ENCODE data around the gene KIF4A. TPM values are rescaled to one million over a fixed set of nuclear protein-coding genes. Genes with fewer than 3 reads are reported as not detected.

Gene KIF4A
- total RNA-seq, 2 experiments from 2014 or later, result 33.3 to 34.0 TPM

- CTCF ChIA-PET, result interaction anchor here (0.7 kb wide), 1 partner anchor 240 kb away, joined by 3 read pairs; no protein-coding TSS in a partner anchor
- DNase-seq, result no peak
- H3K27ac Mint-ChIP-seq, result no peak overlapping the region
- no peaks in the 10 kb centered on the region for H3K27me3 Mint-ChIP-seq
- H3K4me3 Mint-ChIP-seq, result no peak overlapping the region
- POLR2A ChIA-PET, result no interaction called here
- peaks cover 9% of the 10 kb centered on the region for H3K36me3 Mint-ChIP-seq (ENCODE audit: low read depth)
- H3K4me1 Mint-ChIP-seq, result no peaks in the 10 kb centered on the region
- no peaks in the 10 kb centered on the region for H3K9me3 Mint-ChIP-seq
Measured at GRCh38 chrX:70424801-70425200, 134.9 kb downstream of the KIF4A start.

GRCh38 chrX:70426286-70427278, 136.7 kb downstream of the KIF4A start:
- Mint-ChIP-seq H3K36me3 (ENCODE audit: low read depth) (no peaks in the 10 kb centered on the region), H3K9me3 (no peaks in the 10 kb centered on the region), H3K4me3 (no peak overlapping the region), H3K4me1 (no peaks in the 10 kb centered on the region), H3K27ac (no peak overlapping the region), H3K27me3 (no peaks in the 10 kb centered on the region)
- POLR2A ChIA-PET, result no interaction called here
- CTCF ChIA-PET, result no interaction called here
- DNase-seq, result no peak

GRCh38 chrX:70427365-70427764, 137.5 kb downstream of the KIF4A start:
- Mint-ChIP-seq H3K36me3 (ENCODE audit: low read depth) (no peaks in the 10 kb centered on the region), H3K4me3 (no peak overlapping the region), H3K9me3 (no peaks in the 10 kb centered on the region), H3K4me1 (no peaks in the 10 kb centered on the region), H3K27ac (no peak overlapping the region), H3K27me3 (no peaks in the 10 kb centered on the region)
- CTCF ChIA-PET, result no interaction called here
- POLR2A ChIA-PET, result no interaction called here
- no peak for DNase-seq

GRCh38 chrX:70429759-70430158, 139.9 kb downstream of the KIF4A start:
- no peak for DNase-seq
- H3K36me3 Mint-ChIP-seq (ENCODE audit: low read depth), result no peaks in the 10 kb centered on the region
- CTCF ChIA-PET, result no interaction called here
- H3K9me3 Mint-ChIP-seq, result no peaks in the 10 kb centered on the region
- H3K27me3 Mint-ChIP-seq, result no peaks in the 10 kb centered on the region
- H3K4me1 Mint-ChIP-seq, result peaks cover 9% of the 10 kb centered on the region
- no peak overlapping the region for H3K4me3 Mint-ChIP-seq
- no peak overlapping the region for H3K27ac Mint-ChIP-seq
- POLR2A ChIA-PET, result no interaction called here

GRCh38 chrX:70432936-70433847, 143.3 kb downstream of the KIF4A start:
- Mint-ChIP-seq H3K36me3 (ENCODE audit: low read depth) (no peaks in the 10 kb centered on the region), H3K27ac (peak overlapping the region; percentile 49), H3K4me3 (peak overlapping the region; percentile 85), H3K4me1 (peaks cover 31% of the 10 kb centered on the region), H3K9me3 (no peaks in the 10 kb centered on the region), H3K27me3 (peaks cover 15% of the 10 kb centered on the region)
- DNase-seq, result no peak
- POLR2A ChIA-PET, result interaction anchor here (1.3 to 3.4 kb wide), 5 partner anchors 12 to 300 kb away, joined by 3 to 13 read pairs (median 4); partner anchors contain the start of genes DLG3 and IGBP1
- CTCF ChIA-PET, result interaction anchor here (0.7 to 2.9 kb wide), 9 partner anchors 11 to 232 kb away, joined by 3 to 11 read pairs (median 5); partner anchors contain the start of genes DLG3, GDPD2, KIF4A and PDZD11

- peaks cover 15% of the 10 kb centered on the region for H3K27me3 Mint-ChIP-seq
- H3K4me3 Mint-ChIP-seq, result peak overlapping the region; percentile 85
- DNase-seq, result peak; percentile 79
- ChIA-PET POLR2A (interaction anchor here (1.4 to 3.4 kb wide), 4 partner anchors 11 to 300 kb away, joined by 4 to 13 read pairs (median 7); partner anchors contain the start of genes DLG3 and IGBP1), CTCF (interaction anchor here (0.9 to 2.9 kb wide), 8 partner anchors 11 to 231 kb away, joined by 3 to 11 read pairs (median 7); partner anchors contain the start of genes DLG3, KIF4A and PDZD11)
- no peaks in the 10 kb centered on the region for H3K9me3 Mint-ChIP-seq
- H3K36me3 Mint-ChIP-seq (ENCODE audit: low read depth), result no peaks in the 10 kb centered on the region
- H3K27ac Mint-ChIP-seq, result peak overlapping the region; percentile 81
- peaks cover 38% of the 10 kb centered on the region for H3K4me1 Mint-ChIP-seq
Measured at GRCh38 chrX:70433848-70434351, 144.0 kb downstream of the KIF4A start.

GRCh38 chrX:70434352-70434866, 144.5 kb downstream of the KIF4A start:
- Mint-ChIP-seq H3K36me3 (ENCODE audit: low read depth) (no peaks in the 10 kb centered on the region), H3K4me3 (peak overlapping the region; percentile 85), H3K9me3 (no peaks in the 10 kb centered on the region), H3K27ac (peak overlapping the region; percentile 81), H3K4me1 (peaks cover 43% of the 10 kb centered on the region), H3K27me3 (peaks cover 18% of the 10 kb centered on the region)
- CTCF ChIA-PET, result interaction anchor here (1.1 to 2.9 kb wide), 8 partner anchors 10 to 231 kb away, joined by 4 to 11 read pairs (median 7); partner anchors contain the start of genes DLG3, KIF4A and PDZD11
- DNase-seq, result peak; percentile 75
- POLR2A ChIA-PET, result interaction anchor here (0.7 to 3.4 kb wide), 4 partner anchors 10 to 301 kb away, joined by 3 to 13 read pairs (median 9); partner anchors contain the start of genes DLG3 and IGBP1

- H3K4me3 Mint-ChIP-seq, result peak overlapping the region; percentile 85
- H3K36me3 Mint-ChIP-seq (ENCODE audit: low read depth), result no peaks in the 10 kb centered on the region
- H3K27me3 Mint-ChIP-seq, result peaks cover 19% of the 10 kb centered on the region
- CTCF ChIA-PET, result interaction anchor here (1.1 to 2.4 kb wide), 3 partner anchors 9 to 17 kb away, joined by 3 to 9 read pairs (median 4); partner anchors contain the start of gene DLG3
- POLR2A ChIA-PET, result interaction anchor here (0.7 to 3.4 kb wide), 7 partner anchors 10 to 301 kb away, joined by 3 to 13 read pairs (median 4); partner anchors contain the start of genes DLG3, IGBP1, KIF4A and PDZD11
- H3K9me3 Mint-ChIP-seq, result no peaks in the 10 kb centered on the region
- H3K4me1 Mint-ChIP-seq, result peaks cover 45% of the 10 kb centered on the region
- peak overlapping the region; percentile 21 for H3K27ac Mint-ChIP-seq
- peak; percentile 35 for DNase-seq
Measured at GRCh38 chrX:70434914-70435586, 145.1 kb downstream of the KIF4A start.

GRCh38 chrX:70436343-70436742, 146.4 kb downstream of the KIF4A start:
- Mint-ChIP-seq H3K9me3 (no peaks in the 10 kb centered on the region), H3K27ac (no peak overlapping the region), H3K36me3 (ENCODE audit: low read depth) (no peaks in the 10 kb centered on the region), H3K27me3 (peaks cover 27% of the 10 kb centered on the region), H3K4me3 (no peak overlapping the region), H3K4me1 (peaks cover 45% of the 10 kb centered on the region)
- CTCF ChIA-PET, result interaction anchor here (1.2 kb wide), 1 partner anchor 15 kb away, joined by 3 read pairs; no protein-coding TSS in a partner anchor
- POLR2A ChIA-PET, result interaction anchor here (0.9 to 3.4 kb wide), 4 partner anchors 16 to 303 kb away, joined by 3 to 13 read pairs (median 6); partner anchors contain the start of genes IGBP1, KIF4A and PDZD11
- DNase-seq, result no peak

- ChIA-PET CTCF (no interaction called here), POLR2A (interaction anchor here (3.4 kb wide), 1 partner anchor 15 kb away, joined by 13 read pairs; no protein-coding TSS in a partner anchor)
- Mint-ChIP-seq H3K4me1 (peaks cover 45% of the 10 kb centered on the region), H3K27ac (no peak overlapping the region), H3K36me3 (ENCODE audit: low read depth) (no peaks in the 10 kb centered on the region), H3K27me3 (peaks cover 32% of the 10 kb centered on the region), H3K9me3 (no peaks in the 10 kb centered on the region), H3K4me3 (no peak overlapping the region)
- no peak for DNase-seq
Measured at GRCh38 chrX:70437011-70437410, 147.1 kb downstream of the KIF4A start.

- POLR2A ChIA-PET, result no interaction called here
- H3K4me1 Mint-ChIP-seq, result peaks cover 44% of the 10 kb centered on the region
- no peak overlapping the region for H3K4me3 Mint-ChIP-seq
- peaks cover 43% of the 10 kb centered on the region for H3K27me3 Mint-ChIP-seq
- no peaks in the 10 kb centered on the region for H3K36me3 Mint-ChIP-seq (ENCODE audit: low read depth)
- H3K27ac Mint-ChIP-seq, result no peak overlapping the region
- H3K9me3 Mint-ChIP-seq, result no peaks in the 10 kb centered on the region
- no peak for DNase-seq
- CTCF ChIA-PET, result no interaction called here
Measured at GRCh38 chrX:70437921-70438665, 148.2 kb downstream of the KIF4A start.

All from activated CD4-positive, alpha-beta memory T cell treated with anti-CD3 and anti-CD28 coated beads, Interleukin-2, amount 10 ng/mL, durations not matched to agents 7 days and 5 days (primary cell).